Cardiac fibroblast (primary cell): ENCODE data around the gene SLC25A31.

Experiments
- DNase-seq, 2 donors: peaks; one replicate each; pipeline versions ENCODE4 v3.0.0 to v3.0.0-alpha.2; 2010; ENCODE audit warnings: low read depth in 2 of 2
- H3K4me3 ChIP-seq, 2 donors: replicated peaks in 1 of 2; 1 replicate in 1 of 2; 2 replicates in 1 of 2; pipeline ENCODE4 v1.5.1; 2011; ENCODE audit warnings: low read depth in 2 of 2, low read length in 2 of 2, mild to moderate bottlenecking in 2 of 2, moderate library complexity in 1 of 2
- CTCF ChIP-seq: IDR thresholded peaks from one replicate; pipeline ENCODE4 v1.5.1; 2011; ENCODE audit warnings: low read depth, mild to moderate bottlenecking, low read length, inconsistent platforms

The SLC25A31 gene

GRCh38 chr4:127782275-127783025 lies 52.2 kb downstream of the SLC25A31 start, which contains the start of gene HSPA4L:
Gene HSPA4L, plus strand, starts transcription at chr4:127782322. Its CDS starts 229 bp downstream, at chr4:127782551.
- peak; percentile 14 for TF ChIP-seq CTCF
- peak within 1 kb of the TSS; percentile 77 to 79 for H3K4me3 ChIP-seq
- peak; percentile 19 to 62 for DNase-seq

GRCh38 chr4:127783026-127783769 lies 53.0 kb downstream of the SLC25A31 start:
- DNase-seq, result peak; percentile 67 to 69
- no peak for TF ChIP-seq CTCF
- peak overlapping the region; percentile 77 to 79 for H3K4me3 ChIP-seq

- no peak for TF ChIP-seq CTCF
- no peak overlapping the region for H3K4me3 ChIP-seq
- no peak for DNase-seq
Observed at GRCh38 chr4:127783955-127784770, 54.0 kb downstream of the SLC25A31 start.

- no peak overlapping the region for H3K4me3 ChIP-seq
- DNase-seq, result peak in 1 of 2 donors; percentile 13
- peak; percentile 16 for TF ChIP-seq CTCF
Observed at GRCh38 chr4:127788517-127788916, 58.3 kb downstream of the SLC25A31 start.

- no peak for TF ChIP-seq CTCF
- no peak overlapping the region for H3K4me3 ChIP-seq
- no peak for DNase-seq
Observed at GRCh38 chr4:127791391-127791790, 61.2 kb downstream of the SLC25A31 start.

- no peak for TF ChIP-seq CTCF
- no peak for DNase-seq
- no peak overlapping the region for H3K4me3 ChIP-seq
Observed at GRCh38 chr4:127793528-127793927, 63.3 kb downstream of the SLC25A31 start.
